ENCODE data around the gene ARMC2. TPM values are rescaled to one million over a fixed set of nuclear protein-coding genes. Genes with fewer than 3 reads are reported as not detected.

Gene ARMC2
- total and polyA plus RNA-seq, 5 donors from 2014 or later: 3.5 to 12.5 (median 7.3) TPM

- H3K27me3 Mint-ChIP-seq: peaks cover 26% of the 10 kb centered on the region
- no peaks in the 10 kb centered on the region for H3K36me3 Mint-ChIP-seq
- H3K4me3 ChIP-seq (ENCODE audit: low read depth, low read length): no peak overlapping the region
- no peak overlapping the region for H3K4me3 Mint-ChIP-seq
- peaks cover 0 to 2% (median 0%) of the 10 kb centered on the region in 7 donors for H3K9me3 Mint-ChIP-seq
- H3K27me3 ChIP-seq (ENCODE audit: control insufficient read depth, insufficient read depth, low read length): no peaks in the 10 kb centered on the region
- H3K4me1 Mint-ChIP-seq: peaks cover 0 to 23% (median 7%) of the 10 kb centered on the region in 4 donors
- peaks cover 3% of the 10 kb centered on the region for H3K4me1 ChIP-seq (ENCODE audit: control insufficient read depth, insufficient read depth, low read length, poor library complexity, severe bottlenecking)
- H3K36me3 ChIP-seq (ENCODE audit: control insufficient read depth, insufficient read depth, low read length): no peaks in the 10 kb centered on the region
- DNase-seq (no peak), ATAC-seq (ENCODE audit: low read depth in 2 of 2) (no peak)
- no peak overlapping the region for H3K27ac Mint-ChIP-seq
- H3K27ac ChIP-seq (ENCODE audit: insufficient read depth, low read length, poor library complexity, severe bottlenecking): no peak overlapping the region
- no peaks in the 10 kb centered on the region for H3K9me3 ChIP-seq (ENCODE audit: control insufficient read depth in 2 of 2, low read length in 2 of 2)
Observed at GRCh38 chr6:108836061-108836460, 12.2 kb upstream of the ARMC2 start.

DNA sequence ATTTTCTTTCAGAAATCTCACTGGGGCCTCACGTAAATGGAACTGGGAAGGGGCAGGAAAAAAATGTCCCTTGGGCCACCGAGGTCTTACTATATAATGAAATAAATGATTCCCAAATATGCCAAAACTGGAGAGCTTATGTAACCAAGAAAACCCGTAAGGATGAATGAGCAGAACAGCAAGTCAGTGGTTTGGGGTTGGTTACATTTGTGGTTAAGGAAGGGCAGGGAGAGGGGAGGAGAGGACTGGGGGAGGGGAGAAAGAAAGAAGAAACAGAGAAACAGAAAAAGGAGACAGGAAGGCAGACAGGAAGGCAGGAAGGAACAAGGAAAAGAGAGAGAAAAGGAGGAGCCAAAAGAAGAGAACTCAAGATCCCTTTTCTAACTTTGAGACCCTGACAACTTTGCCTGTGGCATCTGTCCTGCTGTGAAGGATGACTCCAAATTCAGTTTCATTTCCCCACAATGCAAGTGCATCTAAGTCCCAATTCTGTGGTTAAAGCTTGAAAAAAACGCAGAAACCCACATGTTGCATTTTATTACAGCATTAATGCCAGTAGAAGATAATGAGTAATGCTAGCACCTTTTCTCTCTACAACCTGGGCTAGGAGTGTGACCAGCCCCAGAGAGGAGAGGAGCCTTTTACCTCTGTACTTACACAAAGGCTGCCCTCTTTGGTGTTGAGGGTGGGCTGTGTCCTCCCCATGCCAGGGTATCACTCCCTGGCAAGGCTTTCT, 10.8 kb upstream of the ARMC2 start:
- Mint-ChIP-seq H3K27ac (peak overlapping the region in 1 of 3 donors; percentile 51), H3K36me3 (no peaks in the 10 kb centered on the region), H3K9me3 (peaks cover 0 to 2% (median 0%) of the 10 kb centered on the region in 7 donors), H3K4me3 (peak overlapping the region in 1 of 4 donors; percentile 47), H3K27me3 (peaks cover 18% of the 10 kb centered on the region), H3K4me1 (peaks cover 0 to 23% (median 7%) of the 10 kb centered on the region in 4 donors)
- ATAC-seq (ENCODE audit: low read depth in 2 of 2) (no peak), DNase-seq (peak in 1 of 3 donors; percentile 6)
- no peaks in the 10 kb centered on the region for H3K36me3 ChIP-seq (ENCODE audit: control insufficient read depth, insufficient read depth, low read length)
- H3K27ac ChIP-seq (ENCODE audit: insufficient read depth, low read length, poor library complexity, severe bottlenecking): no peak overlapping the region
- H3K4me3 ChIP-seq (ENCODE audit: low read depth, low read length): no peak overlapping the region
- H3K27me3 ChIP-seq (ENCODE audit: control insufficient read depth, insufficient read depth, low read length): no peaks in the 10 kb centered on the region
- peaks cover 3% of the 10 kb centered on the region for H3K4me1 ChIP-seq (ENCODE audit: control insufficient read depth, insufficient read depth, low read length, poor library complexity, severe bottlenecking)
- H3K9me3 ChIP-seq (ENCODE audit: control insufficient read depth in 2 of 2, low read length in 2 of 2): no peaks in the 10 kb centered on the region

DNA sequence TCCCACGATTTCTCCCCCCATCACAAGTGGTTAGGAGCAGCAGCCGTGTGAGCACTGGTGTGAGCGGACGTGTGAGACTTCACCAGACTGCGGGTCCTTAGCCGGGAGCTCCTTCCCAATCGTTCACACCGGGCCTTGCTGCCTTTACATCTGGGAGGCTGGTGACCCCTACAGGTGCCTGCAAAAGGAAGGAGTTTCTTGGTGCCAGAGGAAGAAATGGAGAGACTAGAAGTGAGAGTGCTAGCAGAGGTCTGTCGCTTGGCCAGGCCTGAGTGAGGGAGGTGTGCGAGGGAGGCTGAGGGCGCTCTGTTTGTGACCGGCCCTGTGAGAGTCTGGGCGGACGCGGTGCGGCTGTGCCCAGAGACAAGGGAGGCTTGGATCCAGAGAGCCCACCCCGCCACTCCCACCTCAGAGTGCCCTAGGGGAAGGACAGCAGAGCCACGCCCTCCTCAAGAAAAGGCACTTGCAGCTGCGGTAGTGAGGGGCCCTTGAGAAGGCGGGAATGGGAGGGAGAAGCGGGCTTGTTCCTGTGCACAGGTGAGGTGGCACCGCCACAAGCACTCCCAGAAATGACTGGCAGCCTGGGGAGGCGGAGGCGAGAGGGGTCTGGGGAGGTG, 10.0 kb upstream of the ARMC2 start:
- H3K4me1 Mint-ChIP-seq: peaks cover 0 to 23% (median 7%) of the 10 kb centered on the region in 4 donors
- no peak overlapping the region for H3K4me3 Mint-ChIP-seq
- peaks cover 3% of the 10 kb centered on the region for H3K4me1 ChIP-seq (ENCODE audit: control insufficient read depth, insufficient read depth, low read length, poor library complexity, severe bottlenecking)
- peaks cover 18% of the 10 kb centered on the region for H3K27me3 Mint-ChIP-seq
- peak overlapping the region in 1 of 3 donors; percentile 15 for H3K27ac Mint-ChIP-seq
- DNase-seq (no peak), ATAC-seq (ENCODE audit: low read depth in 2 of 2) (no peak)
- peaks cover 0 to 2% (median 0%) of the 10 kb centered on the region in 7 donors for H3K9me3 Mint-ChIP-seq
- H3K36me3 Mint-ChIP-seq: no peaks in the 10 kb centered on the region
- no peak overlapping the region for H3K27ac ChIP-seq (ENCODE audit: insufficient read depth, low read length, poor library complexity, severe bottlenecking)
- H3K36me3 ChIP-seq (ENCODE audit: control insufficient read depth, insufficient read depth, low read length): no peaks in the 10 kb centered on the region
- H3K27me3 ChIP-seq (ENCODE audit: control insufficient read depth, insufficient read depth, low read length): no peaks in the 10 kb centered on the region
- no peaks in the 10 kb centered on the region for H3K9me3 ChIP-seq (ENCODE audit: control insufficient read depth in 2 of 2, low read length in 2 of 2)
- no peak overlapping the region for H3K4me3 ChIP-seq (ENCODE audit: low read depth, low read length)

DNA sequence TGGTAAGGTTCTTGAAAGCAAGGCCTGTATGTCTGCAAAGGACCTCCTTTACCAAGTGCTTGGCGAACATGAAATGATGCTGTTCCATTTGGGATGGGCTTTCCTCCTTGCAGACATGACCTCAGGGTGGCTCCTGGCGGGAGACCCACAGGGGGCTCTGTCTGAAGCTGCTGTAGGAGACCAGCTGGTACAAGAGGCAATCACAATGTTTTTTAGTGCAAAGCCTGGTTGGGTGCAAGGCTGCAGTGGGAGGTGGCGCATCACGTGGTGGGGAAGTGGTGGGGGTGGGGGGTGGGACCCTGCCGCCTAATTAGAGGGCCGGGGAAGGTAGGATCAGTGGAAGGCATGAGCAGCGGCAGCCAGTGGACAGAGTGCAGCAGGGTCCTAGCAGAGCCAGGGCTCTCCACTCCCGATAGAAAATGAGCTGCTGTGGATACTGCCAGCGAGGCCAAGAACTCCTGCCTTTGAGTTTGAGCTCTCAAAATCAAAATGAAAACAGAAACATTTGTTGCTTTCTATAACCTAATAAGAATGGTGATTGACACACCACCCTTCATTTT, 9.1 kb upstream of the ARMC2 start:
- Mint-ChIP-seq H3K36me3 (no peaks in the 10 kb centered on the region), H3K4me3 (no peak overlapping the region), H3K9me3 (peaks cover 0 to 2% (median 0%) of the 10 kb centered on the region in 7 donors), H3K4me1 (peaks cover 0 to 23% (median 7%) of the 10 kb centered on the region in 4 donors), H3K27me3 (peaks cover 18% of the 10 kb centered on the region), H3K27ac (peak overlapping the region in 1 of 3 donors; percentile 32)
- Histone ChIP-seq H3K36me3 (ENCODE audit: control insufficient read depth, insufficient read depth, low read length) (no peaks in the 10 kb centered on the region), H3K27me3 (ENCODE audit: control insufficient read depth, insufficient read depth, low read length) (no peaks in the 10 kb centered on the region), H3K27ac (ENCODE audit: insufficient read depth, low read length, poor library complexity, severe bottlenecking) (no peak overlapping the region), H3K4me1 (ENCODE audit: control insufficient read depth, insufficient read depth, low read length, poor library complexity, severe bottlenecking) (peaks cover 3% of the 10 kb centered on the region), H3K9me3 (ENCODE audit: control insufficient read depth in 2 of 2, low read length in 2 of 2) (no peaks in the 10 kb centered on the region), H3K4me3 (ENCODE audit: low read depth, low read length) (no peak overlapping the region)
- no peak for DNase-seq
- no peak for ATAC-seq (ENCODE audit: low read depth in 2 of 2)

DNA sequence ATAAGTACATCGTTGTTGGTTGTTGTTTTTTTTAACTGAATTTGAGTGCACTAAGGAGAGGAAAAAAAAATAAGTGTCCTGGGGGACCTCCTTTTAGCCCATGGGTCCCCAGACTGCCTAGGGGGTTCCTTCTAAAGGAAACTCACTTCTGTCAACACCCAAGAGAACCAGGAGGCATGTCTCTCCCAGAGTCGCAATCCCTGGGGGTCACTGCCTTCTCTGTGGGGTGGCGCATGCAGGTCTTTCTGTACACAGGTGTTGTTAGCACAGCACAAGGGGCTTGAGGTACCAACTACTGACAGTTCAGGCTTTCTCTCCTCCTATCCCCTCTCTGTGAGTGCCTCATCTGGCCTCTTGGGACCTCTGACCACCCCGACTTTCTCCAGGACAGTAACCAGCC, 7.3 kb upstream of the ARMC2 start:
- Mint-ChIP-seq H3K9me3 (peaks cover 0 to 2% (median 0%) of the 10 kb centered on the region in 7 donors), H3K4me3 (no peak overlapping the region), H3K27me3 (peaks cover 9% of the 10 kb centered on the region), H3K4me1 (peaks cover 0 to 18% (median 5%) of the 10 kb centered on the region in 4 donors), H3K27ac (no peak overlapping the region), H3K36me3 (no peaks in the 10 kb centered on the region)
- H3K27me3 ChIP-seq (ENCODE audit: control insufficient read depth, insufficient read depth, low read length): peaks cover 2% of the 10 kb centered on the region
- H3K4me3 ChIP-seq (ENCODE audit: low read depth, low read length): no peak overlapping the region
- H3K4me1 ChIP-seq (ENCODE audit: control insufficient read depth, insufficient read depth, low read length, poor library complexity, severe bottlenecking): peaks cover 3% of the 10 kb centered on the region
- H3K27ac ChIP-seq (ENCODE audit: insufficient read depth, low read length, poor library complexity, severe bottlenecking): no peak overlapping the region
- H3K36me3 ChIP-seq (ENCODE audit: control insufficient read depth, insufficient read depth, low read length): no peaks in the 10 kb centered on the region
- H3K9me3 ChIP-seq (ENCODE audit: control insufficient read depth in 2 of 2, low read length in 2 of 2): no peaks in the 10 kb centered on the region
- ATAC-seq (ENCODE audit: low read depth in 2 of 2) (peak in 1 of 2 donors; percentile 20), DNase-seq (no peak)

DNA sequence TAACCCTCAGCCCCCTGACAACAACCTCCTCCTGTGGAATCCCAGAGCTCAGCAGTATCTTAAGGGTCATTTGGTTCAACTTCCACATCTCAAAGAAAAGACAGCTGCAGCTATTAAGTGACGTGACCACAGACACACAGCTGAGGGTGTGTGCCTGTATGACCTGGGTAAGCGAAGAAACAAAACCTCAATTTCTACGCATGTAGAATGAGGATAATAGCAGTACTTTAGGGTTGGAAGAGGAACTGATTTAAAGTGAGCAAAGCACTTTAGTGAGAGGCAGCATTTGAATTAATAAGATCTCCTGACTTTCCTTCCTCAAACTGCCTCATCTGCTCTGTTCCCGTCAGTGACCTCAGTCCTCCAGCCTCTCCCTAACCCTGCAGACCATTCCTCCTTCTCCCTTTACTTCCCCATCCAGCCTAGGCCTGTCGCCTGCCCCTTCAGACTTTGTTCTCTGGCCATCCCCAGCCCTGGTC, 6.8 kb upstream of the ARMC2 start:
- H3K27me3 Mint-ChIP-seq: peaks cover 9% of the 10 kb centered on the region
- H3K4me3 Mint-ChIP-seq: no peak overlapping the region
- H3K9me3 Mint-ChIP-seq: peaks cover 0 to 2% (median 0%) of the 10 kb centered on the region in 7 donors
- H3K27me3 ChIP-seq (ENCODE audit: control insufficient read depth, insufficient read depth, low read length): peaks cover 2% of the 10 kb centered on the region
- DNase-seq (no peak), ATAC-seq (ENCODE audit: low read depth in 2 of 2) (peak in 1 of 2 donors; percentile 23)
- no peaks in the 10 kb centered on the region for H3K36me3 Mint-ChIP-seq
- no peaks in the 10 kb centered on the region for H3K9me3 ChIP-seq (ENCODE audit: control insufficient read depth in 2 of 2, low read length in 2 of 2)
- no peak overlapping the region for H3K27ac Mint-ChIP-seq
- peaks cover 3% of the 10 kb centered on the region for H3K4me1 ChIP-seq (ENCODE audit: control insufficient read depth, insufficient read depth, low read length, poor library complexity, severe bottlenecking)
- H3K4me1 Mint-ChIP-seq: peaks cover 0 to 18% (median 5%) of the 10 kb centered on the region in 4 donors
- H3K27ac ChIP-seq (ENCODE audit: insufficient read depth, low read length, poor library complexity, severe bottlenecking): no peak overlapping the region
- H3K4me3 ChIP-seq (ENCODE audit: low read depth, low read length): no peak overlapping the region
- H3K36me3 ChIP-seq (ENCODE audit: control insufficient read depth, insufficient read depth, low read length): no peaks in the 10 kb centered on the region

- peaks cover 0 to 19% (median 12%) of the 10 kb centered on the region in 4 donors for H3K4me1 Mint-ChIP-seq
- no peak for ATAC-seq (ENCODE audit: low read depth in 2 of 2)
Observed at GRCh38 chr6:108844135-108844534, 4.1 kb upstream of the ARMC2 start.

More at GRCh38 chr6:108844135-108844534, 4.1 kb upstream of the ARMC2 start:
- no peaks in the 10 kb centered on the region for H3K9me3 Mint-ChIP-seq
- no peak overlapping the region for H3K4me3 ChIP-seq (ENCODE audit: low read depth, low read length)
- H3K27me3 ChIP-seq (ENCODE audit: control insufficient read depth, insufficient read depth, low read length): peaks cover 2% of the 10 kb centered on the region
- no peaks in the 10 kb centered on the region for H3K36me3 Mint-ChIP-seq
- H3K9me3 ChIP-seq (ENCODE audit: control insufficient read depth in 2 of 2, low read length in 2 of 2): no peaks in the 10 kb centered on the region
- H3K36me3 ChIP-seq (ENCODE audit: control insufficient read depth, insufficient read depth, low read length): no peaks in the 10 kb centered on the region
- peaks cover 4% of the 10 kb centered on the region for H3K27me3 Mint-ChIP-seq
- H3K27ac Mint-ChIP-seq: no peak overlapping the region
- peaks cover 11% of the 10 kb centered on the region for H3K4me1 ChIP-seq (ENCODE audit: control insufficient read depth, insufficient read depth, low read length, poor library complexity, severe bottlenecking)
- no peak for DNase-seq
- H3K27ac ChIP-seq (ENCODE audit: insufficient read depth, low read length, poor library complexity, severe bottlenecking): no peak overlapping the region
- H3K4me3 Mint-ChIP-seq: no peak overlapping the region
